Breast epithelium (tissue), 4 donors: ENCODE data around the gene OR56B1. TPM values are rescaled to one million over a fixed set of nuclear protein-coding genes. Genes with fewer than 3 reads are reported as not detected.

Source experiments
- DNase-seq, 2 donors: peaks; one replicate each; pipeline ENCODE4 v3.0.0-alpha.2; 2019; ENCODE audit warnings: low spot score in 2 of 2
- H3K27ac ChIP-seq, 2 donors: fragments of 200-600 bp; sonication (generic) in 1 of 2; one replicate each; pipeline ENCODE4 v1.5.1; 2016 to 2019; ENCODE audit warnings: mild to moderate bottlenecking in 1 of 2
- H3K27me3 ChIP-seq, 2 donors: fragments of 200-600 bp; sonication (generic) in 1 of 2; one replicate each; pipeline versions ENCODE4 v1.5.1 to v1.6.0; 2017 to 2019; ENCODE audit warnings: control low read depth in 1 of 2, mild to moderate bottlenecking in 1 of 2
- H3K36me3 ChIP-seq: fragments of 200-600 bp; one replicate; pipeline ENCODE4 v1.5.1; 2019
- H3K4me1 ChIP-seq, 2 donors: fragments of 200-600 bp; sonication (generic); one replicate each; pipeline ENCODE4 v1.5.1; 2016 to 2019; ENCODE audit warnings: control low read depth in 1 of 2
- H3K4me3 ChIP-seq, 3 donors: fragments of 200-600 bp; sonication (generic); 1 replicate in 2 of 3; 2 replicates in 1 of 3; pipeline ENCODE4 v1.5.1; 2016 to 2019; ENCODE audit warnings: mild to moderate bottlenecking in 3 of 3, moderate library complexity in 2 of 3
- H3K9me3 ChIP-seq, 2 donors: fragments of 200-600 bp; sonication (generic) in 1 of 2; one replicate each; pipeline ENCODE4 v1.5.1; 2016 to 2019; ENCODE audit warnings: control low read depth in 1 of 2
- POLR2A ChIP-seq: fragments of 450-650 bp; IDR thresholded peaks from one replicate; pipeline ENCODE4 v1.6.1; 2016; ENCODE audit warnings: antibody characterized with exemption, mild to moderate bottlenecking, moderate library complexity
- POLR2AphosphoS5 ChIP-seq, 3 donors: sonication (generic); formaldehyde crosslinking; IDR thresholded peaks; one replicate each; pipeline ENCODE4 v1.6.1; 2017; ENCODE audit warnings: antibody characterized with exemption in 3 of 3
- intact Hi-C: fragments of 100-400 bp; cut with DNase I; formaldehyde crosslinking; loops from one replicate; pipeline ENCODE4 v1.15.1; 2023; ENCODE audit warnings: low total_unique reads
- total RNA-seq, 3 donors: library from RNA; depleted of rRNA; stranded (reverse); fragments of >200 nt; gene quantifications; one replicate each; pipeline ENCODE4 v1.1.0, GENCODE V29; 2016
- TF ChIP-seq, protein P1 (sequence below), 3 donors: fragments of 450-650 bp; IDR thresholded peaks; one replicate each; pipeline ENCODE4 v1.5.1; 2016 to 2017; ENCODE audit warnings: antibody characterized with exemption in 3 of 3, mild to moderate bottlenecking in 3 of 3, moderate library complexity in 3 of 3

OR56B1 gene
- total RNA-seq, 3 donors from 2014 or later: 0.44 TPM; not detected in 2

DNA sequence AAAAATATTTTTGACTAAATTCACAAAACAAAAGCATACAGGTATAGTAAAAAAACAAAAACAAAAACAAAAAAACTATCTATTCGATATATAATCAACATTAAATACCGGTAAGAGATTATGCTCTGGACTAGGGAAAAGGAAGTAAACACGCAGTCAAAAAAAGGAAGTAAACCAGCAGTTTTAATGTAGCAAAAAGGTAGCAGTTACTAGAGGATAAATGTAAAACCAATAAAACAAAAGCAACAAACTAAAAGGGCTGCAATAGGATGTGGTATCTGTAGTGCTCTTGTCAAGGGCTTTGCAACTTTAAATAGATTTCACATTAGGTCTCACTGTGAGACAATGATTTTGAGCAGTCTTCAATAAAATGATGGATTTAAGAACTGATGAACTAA is 44.3 kb upstream of the OR56B1 start:
- intact Hi-C loops: no loop called here
- peak overlapping the region in 1 of 2 donors; percentile 88 for H3K27ac ChIP-seq

DNA sequence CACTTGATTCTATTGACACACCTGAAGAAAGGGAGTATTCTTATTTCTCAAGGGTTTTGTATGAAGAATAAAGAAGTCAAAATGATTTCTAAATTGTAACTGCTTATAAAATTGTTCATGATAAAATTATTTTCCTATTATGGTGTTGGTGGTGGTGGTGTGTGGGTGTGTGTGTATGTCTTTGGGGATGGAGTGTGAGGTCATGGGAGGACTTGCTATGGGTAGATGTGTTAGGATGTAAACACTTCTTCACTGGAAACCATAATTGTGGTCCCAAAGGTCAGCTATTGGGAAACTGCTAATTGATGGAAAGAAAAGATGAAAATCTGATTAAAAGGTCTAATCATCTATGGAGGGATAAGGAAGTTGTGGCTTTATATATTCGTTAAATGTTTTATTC is 41.6 kb upstream of the OR56B1 start:
- H3K9me3 ChIP-seq: no peaks in the 10 kb centered on the region
- peaks cover 8% of the 10 kb centered on the region for H3K36me3 ChIP-seq
- H3K4me3 ChIP-seq: no peak overlapping the region
- no peak overlapping the region for H3K27ac ChIP-seq
- intact Hi-C loops: no loop called here
- no peak for TF ChIP-seq POLR2AphosphoS5 (IDR thresholded peaks at IDR 0.05)
- TF ChIP-seq, protein P1, sequence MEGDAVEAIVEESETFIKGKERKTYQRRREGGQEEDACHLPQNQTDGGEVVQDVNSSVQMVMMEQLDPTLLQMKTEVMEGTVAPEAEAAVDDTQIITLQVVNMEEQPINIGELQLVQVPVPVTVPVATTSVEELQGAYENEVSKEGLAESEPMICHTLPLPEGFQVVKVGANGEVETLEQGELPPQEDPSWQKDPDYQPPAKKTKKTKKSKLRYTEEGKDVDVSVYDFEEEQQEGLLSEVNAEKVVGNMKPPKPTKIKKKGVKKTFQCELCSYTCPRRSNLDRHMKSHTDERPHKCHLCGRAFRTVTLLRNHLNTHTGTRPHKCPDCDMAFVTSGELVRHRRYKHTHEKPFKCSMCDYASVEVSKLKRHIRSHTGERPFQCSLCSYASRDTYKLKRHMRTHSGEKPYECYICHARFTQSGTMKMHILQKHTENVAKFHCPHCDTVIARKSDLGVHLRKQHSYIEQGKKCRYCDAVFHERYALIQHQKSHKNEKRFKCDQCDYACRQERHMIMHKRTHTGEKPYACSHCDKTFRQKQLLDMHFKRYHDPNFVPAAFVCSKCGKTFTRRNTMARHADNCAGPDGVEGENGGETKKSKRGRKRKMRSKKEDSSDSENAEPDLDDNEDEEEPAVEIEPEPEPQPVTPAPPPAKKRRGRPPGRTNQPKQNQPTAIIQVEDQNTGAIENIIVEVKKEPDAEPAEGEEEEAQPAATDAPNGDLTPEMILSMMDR (IDR thresholded peaks at IDR 0.05): no peak
- no peak for TF ChIP-seq POLR2A
- no peaks in the 10 kb centered on the region for H3K27me3 ChIP-seq
- DNase-seq: no peak
- H3K4me1 ChIP-seq: no peaks in the 10 kb centered on the region

More for the DNA sequence above, 44.3 kb upstream of the OR56B1 start:
- no peak for DNase-seq
- no peak for TF ChIP-seq POLR2AphosphoS5 (IDR thresholded peaks at IDR 0.05)
- no peak for TF ChIP-seq POLR2A
- TF ChIP-seq, protein P1 (IDR thresholded peaks at IDR 0.05): no peak
- H3K4me3 ChIP-seq: peak overlapping the region in 2 of 3 donors; percentile 49 to 64
- no peaks in the 10 kb centered on the region for H3K4me1 ChIP-seq
- H3K36me3 ChIP-seq: no peaks in the 10 kb centered on the region
- H3K27me3 ChIP-seq: no peaks in the 10 kb centered on the region
- no peaks in the 10 kb centered on the region for H3K9me3 ChIP-seq

DNA sequence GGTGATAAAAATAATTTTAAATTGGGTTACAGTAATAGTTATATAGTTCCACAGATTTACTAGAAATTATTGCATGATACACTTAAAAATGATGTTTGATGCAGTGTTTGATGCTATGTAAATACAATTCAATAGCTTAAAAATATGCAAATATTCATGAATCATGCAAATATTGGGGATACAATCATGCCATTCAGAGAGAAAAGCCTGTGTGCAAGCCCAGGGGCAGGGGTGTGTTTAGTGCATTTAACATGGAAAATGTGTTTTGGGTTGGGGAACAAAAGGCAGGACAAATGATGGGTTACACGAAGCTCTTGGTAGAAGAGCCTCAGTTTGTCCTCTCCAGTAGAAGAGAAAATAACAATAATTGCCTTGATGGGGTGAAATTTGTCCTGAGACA is 40.7 kb upstream of the OR56B1 start:
- no peak overlapping the region for H3K27ac ChIP-seq
- DNase-seq: no peak
- intact Hi-C loops: no loop called here
- no peak for TF ChIP-seq POLR2AphosphoS5 (IDR thresholded peaks at IDR 0.05)
- TF ChIP-seq, protein P1 (IDR thresholded peaks at IDR 0.05): no peak
- TF ChIP-seq POLR2A: no peak
- H3K27me3 ChIP-seq: no peaks in the 10 kb centered on the region
- no peak overlapping the region for H3K4me3 ChIP-seq
- no peaks in the 10 kb centered on the region for H3K9me3 ChIP-seq
- no peaks in the 10 kb centered on the region for H3K4me1 ChIP-seq
- H3K36me3 ChIP-seq: peaks cover 8% of the 10 kb centered on the region

DNA sequence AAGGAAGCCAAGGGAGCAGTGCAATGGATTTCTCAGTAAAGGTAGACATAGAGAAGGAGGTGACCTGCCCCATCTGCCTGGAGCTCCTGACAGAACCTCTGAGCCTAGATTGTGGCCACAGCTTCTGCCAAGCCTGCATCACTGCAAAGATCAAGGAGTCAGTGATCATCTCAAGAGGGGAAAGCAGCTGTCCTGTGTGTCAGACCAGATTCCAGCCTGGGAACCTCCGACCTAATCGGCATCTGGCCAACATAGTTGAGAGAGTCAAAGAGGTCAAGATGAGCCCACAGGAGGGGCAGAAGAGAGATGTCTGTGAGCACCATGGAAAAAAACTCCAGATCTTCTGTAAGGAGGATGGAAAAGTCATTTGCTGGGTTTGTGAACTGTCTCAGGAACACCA is 40.0 kb upstream of the OR56B1 start:
- Histone ChIP-seq H3K36me3 (peaks cover 8% of the 10 kb centered on the region), H3K27me3 (no peaks in the 10 kb centered on the region), H3K4me1 (no peaks in the 10 kb centered on the region), H3K4me3 (no peak overlapping the region), H3K9me3 (no peaks in the 10 kb centered on the region), H3K27ac (no peak overlapping the region)
- no peak for TF ChIP-seq POLR2A
- TF ChIP-seq POLR2AphosphoS5 (IDR thresholded peaks at IDR 0.05): no peak
- TF ChIP-seq, protein P1 (IDR thresholded peaks at IDR 0.05): no peak
- no peak for DNase-seq
- intact Hi-C loops: no loop called here

DNA sequence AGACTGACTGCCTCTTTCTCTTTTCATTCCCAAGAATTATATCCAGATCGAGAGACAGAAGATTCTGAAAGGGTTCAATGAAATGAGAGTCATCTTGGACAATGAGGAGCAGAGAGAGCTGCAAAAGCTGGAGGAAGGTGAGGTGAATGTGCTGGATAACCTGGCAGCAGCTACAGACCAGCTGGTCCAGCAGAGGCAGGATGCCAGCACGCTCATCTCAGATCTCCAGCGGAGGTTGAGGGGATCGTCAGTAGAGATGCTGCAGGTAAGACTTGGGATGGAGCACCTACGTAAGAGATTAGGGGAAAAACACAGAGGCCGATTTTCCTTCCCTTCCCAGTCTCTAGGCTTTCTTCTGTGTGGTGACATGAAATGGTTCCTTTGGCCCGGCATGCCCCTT is 38.0 kb upstream of the OR56B1 start:
- no peak overlapping the region for H3K27ac ChIP-seq
- peaks cover 8% of the 10 kb centered on the region for H3K36me3 ChIP-seq
- H3K9me3 ChIP-seq: no peaks in the 10 kb centered on the region
- TF ChIP-seq POLR2A (no peak), POLR2AphosphoS5 (IDR thresholded peaks at IDR 0.05) (no peak)
- TF ChIP-seq, protein P1 (IDR thresholded peaks at IDR 0.05): no peak
- DNase-seq: no peak
- no peaks in the 10 kb centered on the region for H3K4me1 ChIP-seq
- H3K4me3 ChIP-seq: no peak overlapping the region
- intact Hi-C loops: no loop called here
- H3K27me3 ChIP-seq: no peaks in the 10 kb centered on the region
